Measurements from ENCODE around the gene MPZL2.
"Not testable (repeated sequence)": the region's sequence is repeated elsewhere in the genome, so short reads cannot be mapped to it uniquely, and the experiment has no call there.

MPZL2 gene

DNA sequence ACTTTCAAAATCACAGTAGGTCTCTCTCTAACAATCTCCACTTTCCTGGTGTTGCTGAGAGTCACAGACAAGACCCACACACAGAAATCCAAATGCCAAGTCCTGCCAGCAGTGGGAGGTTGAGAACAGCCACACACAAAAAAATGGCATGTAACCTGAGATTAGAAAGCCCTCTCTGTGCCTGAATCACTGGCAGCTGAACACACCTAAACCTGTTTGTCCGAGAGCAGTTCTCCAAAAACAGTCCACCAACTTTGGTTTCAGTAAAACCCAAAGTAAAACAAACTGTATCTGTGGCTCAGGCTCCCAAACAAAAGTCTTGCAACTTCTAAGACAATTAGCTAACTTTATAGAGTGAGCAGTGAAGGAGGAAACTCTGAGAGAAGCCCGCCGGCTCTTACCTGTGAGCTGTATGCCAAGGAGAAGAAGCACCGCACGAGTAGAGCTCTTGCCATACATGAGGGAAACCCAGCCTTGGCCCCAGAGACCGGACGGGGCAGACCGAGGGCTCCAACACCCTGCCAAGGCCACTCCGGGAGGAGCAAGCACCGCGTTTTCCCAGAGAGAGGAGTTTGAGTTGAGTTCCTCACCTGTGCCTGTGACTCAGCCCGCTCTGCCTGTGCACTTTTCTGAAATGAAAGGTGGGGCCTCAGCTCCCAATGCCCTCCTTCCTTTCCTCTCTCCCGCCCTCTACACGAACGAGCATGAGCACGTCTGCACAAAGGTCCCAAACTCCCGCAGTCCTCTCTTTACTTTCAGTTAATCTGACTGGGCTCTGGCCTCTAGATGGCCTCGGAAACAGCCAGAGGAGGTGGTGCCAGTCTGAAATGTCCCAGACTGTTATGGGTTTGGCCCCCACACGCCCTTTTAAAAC, at the start of gene MPZL2:
Gene MPZL2 (minus strand): TSS at position 603 of the 874 bp plus-strand sequence. CDS start 144 bp downstream, at position 459.
- peak in 1 of 2 donors; percentile 19 for DNase-seq (ENCODE audit: low read depth in 2 of 2)

DNA sequence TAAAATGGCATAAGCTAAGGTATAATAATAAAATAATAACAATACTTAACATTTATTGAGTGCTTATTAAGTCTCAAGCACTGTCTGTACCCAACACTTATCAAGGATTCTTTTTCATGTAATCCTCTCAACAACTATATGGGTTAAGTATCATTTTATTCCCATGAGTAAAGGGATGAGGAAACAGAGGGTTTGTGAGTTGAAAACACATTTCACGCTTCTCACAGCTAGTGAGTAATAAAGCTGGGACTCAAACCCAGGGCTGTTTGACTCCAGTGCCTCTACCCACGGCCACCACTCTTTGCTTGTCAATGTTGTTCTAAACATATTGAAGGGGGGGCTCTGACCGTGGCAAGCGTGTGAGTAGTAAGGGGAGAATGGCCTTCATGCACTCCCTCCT, 49.1 kb upstream of the MPZL2 start:
- DNase-seq (ENCODE audit: low read depth in 2 of 2): no peak

DNA sequence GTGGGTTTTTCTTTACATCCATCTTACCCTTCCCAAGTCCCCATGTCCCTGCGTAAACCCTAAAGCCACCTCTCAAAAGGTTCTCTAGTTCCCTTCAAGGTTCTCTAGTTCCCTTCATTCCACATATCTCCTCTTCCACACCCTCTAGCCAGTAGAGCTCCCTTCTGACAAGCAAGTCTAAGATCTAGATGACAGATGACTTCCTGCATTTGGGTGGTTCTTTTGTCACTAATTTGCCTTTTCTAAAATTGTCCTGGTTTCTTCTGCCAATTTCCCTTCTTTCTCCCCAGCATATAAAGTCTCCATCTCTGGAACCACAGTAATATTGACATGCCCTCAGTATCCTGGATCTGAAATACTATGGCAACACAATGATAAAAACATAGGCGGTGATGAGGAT, 48.2 kb upstream of the MPZL2 start:
- DNase-seq (ENCODE audit: low read depth in 2 of 2): no peak

DNA sequence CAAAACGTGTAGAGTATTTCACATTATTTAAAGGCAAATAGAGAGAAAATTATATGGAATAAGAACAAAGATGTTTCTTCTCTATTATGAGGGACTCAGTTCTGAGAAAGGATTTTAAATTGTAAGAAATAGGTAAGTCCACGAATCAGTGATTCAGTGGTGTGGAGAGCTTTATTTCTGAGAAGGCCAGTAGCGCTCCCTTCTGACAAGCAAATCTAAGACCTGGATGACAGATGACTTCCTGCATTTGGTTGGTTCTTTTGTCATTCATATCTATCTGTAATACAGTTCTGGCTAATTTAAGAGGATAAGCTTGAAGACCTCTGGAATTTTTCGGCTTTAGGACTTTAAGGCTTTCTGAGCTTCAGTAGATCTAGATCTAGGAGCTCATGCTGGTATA, 47.4 kb upstream of the MPZL2 start:
- no peak for DNase-seq (ENCODE audit: low read depth in 2 of 2)

DNA sequence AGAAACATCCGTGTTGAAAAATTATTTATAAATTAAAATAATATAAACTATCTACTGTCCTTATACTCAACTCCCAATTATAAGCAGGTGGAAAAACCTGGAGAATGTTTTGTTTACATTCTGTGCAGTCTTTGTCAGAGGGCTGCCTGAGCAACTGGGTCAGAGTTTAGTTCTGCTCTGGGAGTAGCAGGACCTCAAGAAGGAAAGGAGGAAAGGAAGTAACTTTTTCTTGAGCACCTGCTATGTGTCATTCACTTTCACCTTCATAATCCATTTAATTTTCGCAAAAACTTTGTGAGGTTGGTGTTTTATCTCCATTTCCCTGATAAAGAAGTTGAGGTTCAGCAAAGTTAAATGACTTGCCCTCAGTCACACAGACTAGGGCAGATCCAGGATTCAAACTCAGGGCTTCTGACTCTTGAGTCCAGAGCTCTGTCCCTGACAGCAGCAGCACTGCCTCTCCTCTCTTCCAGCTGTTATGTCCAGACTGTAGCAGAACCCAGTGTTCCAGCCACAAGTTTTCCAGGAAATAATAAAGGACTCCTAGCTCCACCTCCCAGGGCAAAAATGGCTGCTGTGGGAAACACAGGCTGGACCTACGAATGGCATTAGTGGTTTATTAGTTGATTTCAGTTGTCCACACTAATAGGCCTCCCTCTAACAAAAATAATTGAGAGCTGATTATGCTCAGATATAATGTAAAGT, 46.8 kb upstream of the MPZL2 start:
- DNase-seq (ENCODE audit: low read depth in 2 of 2): no peak

DNA sequence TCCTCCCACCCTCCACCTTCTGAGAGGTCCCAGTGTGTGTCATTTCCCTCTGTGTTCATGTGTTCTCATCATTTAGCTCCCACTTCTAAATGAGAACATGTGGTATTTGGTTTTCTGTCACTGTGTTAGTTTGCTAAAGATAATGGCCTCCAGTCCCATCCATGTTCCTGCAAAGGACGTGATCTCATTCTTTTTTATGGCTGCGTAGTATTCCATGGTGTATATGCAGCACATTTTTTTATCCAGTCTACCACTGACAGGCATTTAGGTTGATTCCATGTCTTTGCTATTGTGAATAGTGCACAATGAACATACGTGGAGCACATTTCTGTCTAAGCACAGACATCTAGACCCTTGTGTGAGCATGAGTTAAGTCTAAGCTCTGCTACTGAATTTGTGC, 46.2 kb upstream of the MPZL2 start:
- no peak for DNase-seq (ENCODE audit: low read depth in 2 of 2)

DNA sequence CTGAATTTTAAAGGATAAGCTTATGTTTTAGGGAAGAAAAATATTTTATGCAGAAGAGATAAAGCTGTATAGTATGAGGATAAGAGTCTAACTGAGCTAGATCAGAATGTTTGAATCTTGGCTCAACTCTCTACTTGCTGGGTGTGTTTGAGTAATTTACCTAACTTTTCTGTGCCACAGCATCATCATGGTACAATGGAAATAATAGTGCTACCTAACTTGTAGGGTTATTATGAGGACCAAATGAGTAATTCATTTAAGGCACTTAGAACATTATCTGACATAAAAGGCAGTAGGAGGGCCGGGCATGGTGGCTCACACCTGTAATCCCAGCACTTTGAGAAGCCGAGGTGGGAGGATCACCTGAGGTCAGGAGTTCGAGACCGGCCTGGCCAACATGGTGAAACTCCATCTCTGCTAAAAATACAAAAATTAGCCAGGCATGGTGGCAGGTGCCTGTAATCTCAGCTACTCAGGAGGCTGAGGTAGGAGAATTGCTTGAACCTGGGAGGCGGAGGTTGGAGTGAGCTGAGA, 45.0 kb upstream of the MPZL2 start:
- DNase-seq (ENCODE audit: low read depth in 2 of 2): not testable (repeated sequence)

DNA sequence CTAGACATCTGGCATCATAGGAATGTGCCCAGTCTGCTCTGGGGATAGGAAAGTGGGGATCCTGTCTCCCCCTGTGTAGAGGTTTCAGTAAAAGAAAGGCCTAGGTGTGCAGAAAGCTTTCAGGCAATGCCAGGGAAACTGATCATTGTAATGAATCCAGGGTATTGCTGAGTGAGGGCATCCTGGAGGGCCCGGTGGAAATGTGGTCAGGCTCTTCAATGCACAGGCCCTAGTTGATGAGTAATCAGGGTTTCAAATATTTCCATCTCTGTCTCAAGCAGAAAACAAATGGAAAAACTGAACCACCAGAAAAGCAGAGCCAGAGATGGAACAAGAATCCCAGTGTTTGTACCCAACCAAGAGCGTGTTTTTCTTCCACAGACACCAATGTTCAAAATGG, 42.5 kb upstream of the MPZL2 start:
- DNase-seq (ENCODE audit: low read depth in 2 of 2): peak in 1 of 2 donors; percentile 34

DNA sequence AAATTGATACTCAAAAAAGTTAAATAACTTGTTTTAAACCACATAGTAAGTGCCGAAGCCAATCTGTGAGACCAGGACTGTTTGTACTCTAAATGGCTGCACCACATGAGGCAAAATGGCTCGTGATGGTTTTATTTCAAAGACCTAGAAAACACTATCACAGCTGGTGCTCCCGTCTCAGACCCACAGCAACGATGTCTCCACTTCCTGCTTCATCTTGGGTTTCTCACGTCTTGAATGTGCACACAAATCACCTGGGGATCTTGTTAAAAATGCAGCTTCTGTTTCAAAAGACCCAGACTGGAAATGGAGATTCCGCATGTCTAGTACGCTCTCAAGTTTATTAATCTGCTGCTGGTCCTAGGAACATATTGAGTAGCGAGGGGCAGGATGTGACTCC, 41.6 kb upstream of the MPZL2 start:
- DNase-seq (ENCODE audit: low read depth in 2 of 2): no peak

DNA sequence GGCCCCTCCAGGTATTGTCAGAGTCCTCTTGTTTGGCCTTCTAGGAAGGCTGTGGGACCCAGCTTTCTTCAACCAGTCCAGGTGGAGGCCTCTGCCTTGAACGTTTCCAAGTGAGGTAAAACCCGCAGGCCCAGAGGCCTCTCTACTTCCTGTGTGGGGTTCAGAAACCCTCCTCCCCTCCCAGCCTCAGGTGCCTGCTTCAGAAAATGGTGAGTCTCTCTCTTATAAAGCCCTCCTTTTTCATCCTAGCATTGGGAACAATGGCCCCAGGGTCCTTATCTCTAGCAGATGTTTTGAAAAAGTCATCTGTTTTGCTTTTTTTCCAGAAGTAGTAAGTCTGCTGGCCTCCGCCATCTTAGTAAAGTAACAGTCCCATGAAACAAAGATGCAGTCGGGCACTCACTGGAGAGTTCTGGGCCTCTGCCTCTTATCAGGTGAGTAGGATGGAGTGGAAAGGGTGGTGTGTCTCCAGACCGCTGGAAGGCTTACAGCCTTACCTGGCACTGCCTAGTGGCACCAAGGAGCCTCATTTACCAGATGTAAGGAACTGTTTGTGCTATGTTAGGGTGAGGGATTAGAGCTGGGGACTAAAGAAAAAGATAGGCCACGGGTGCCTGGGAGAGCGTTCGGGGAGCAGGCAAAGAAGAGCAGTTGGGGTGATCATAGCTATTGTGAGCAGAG, 40.6 kb upstream of the MPZL2 start, which contains the start of gene CD3E:
Gene CD3E (plus strand): TSS at position 163 of the 681 bp plus-strand sequence. CDS start 223 bp downstream, at position 386.
- peak; percentile 37 to 41 for DNase-seq (ENCODE audit: low read depth in 2 of 2)

DNA sequence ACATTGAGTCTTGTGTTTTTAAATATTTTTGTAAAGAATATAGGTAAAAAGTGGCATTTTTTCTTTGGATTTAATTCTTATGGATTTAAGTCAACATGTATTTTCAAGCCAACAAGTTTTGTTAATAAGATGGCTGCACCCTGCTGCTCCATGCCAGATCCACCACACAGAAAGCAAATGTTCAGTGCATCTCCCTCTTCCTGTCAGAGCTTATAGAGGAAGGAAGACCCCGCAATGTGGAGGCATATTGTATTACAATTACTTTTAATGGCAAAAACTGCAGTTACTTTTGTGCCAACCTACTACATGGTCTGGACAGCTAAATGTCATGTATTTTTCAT, 40.1 kb upstream of the MPZL2 start:
- DNase-seq (ENCODE audit: low read depth in 2 of 2): no peak

DNA sequence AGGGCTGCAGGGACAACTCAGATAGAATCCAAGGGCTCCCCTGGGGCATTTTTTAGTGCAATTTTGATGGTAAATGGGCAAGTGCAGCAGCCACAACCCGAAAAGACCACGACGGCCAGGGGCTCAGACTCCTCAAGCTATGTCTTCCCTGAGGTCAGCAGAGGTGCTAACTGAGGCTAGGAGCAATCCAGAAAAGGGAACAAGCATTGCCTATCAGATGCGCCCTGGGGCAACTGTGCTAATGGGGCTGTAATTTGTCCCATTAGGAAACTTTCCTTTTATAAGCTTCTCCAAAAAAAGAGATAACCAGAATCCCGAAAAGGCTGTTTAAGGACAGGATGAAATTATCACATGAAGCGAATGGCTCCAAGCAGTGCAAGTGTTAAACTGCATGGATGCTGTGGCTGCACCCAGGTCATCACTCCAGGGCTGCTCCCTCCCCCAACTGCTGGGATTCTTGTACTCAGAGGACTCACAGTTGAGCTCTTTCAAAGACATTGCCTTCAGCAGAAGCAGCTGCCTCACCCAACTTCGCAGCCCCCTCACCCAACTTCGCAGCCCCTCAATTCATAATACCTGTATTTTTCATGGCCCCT, 37.6 kb upstream of the MPZL2 start:
- DNase-seq (ENCODE audit: low read depth in 2 of 2): no peak

DNA sequence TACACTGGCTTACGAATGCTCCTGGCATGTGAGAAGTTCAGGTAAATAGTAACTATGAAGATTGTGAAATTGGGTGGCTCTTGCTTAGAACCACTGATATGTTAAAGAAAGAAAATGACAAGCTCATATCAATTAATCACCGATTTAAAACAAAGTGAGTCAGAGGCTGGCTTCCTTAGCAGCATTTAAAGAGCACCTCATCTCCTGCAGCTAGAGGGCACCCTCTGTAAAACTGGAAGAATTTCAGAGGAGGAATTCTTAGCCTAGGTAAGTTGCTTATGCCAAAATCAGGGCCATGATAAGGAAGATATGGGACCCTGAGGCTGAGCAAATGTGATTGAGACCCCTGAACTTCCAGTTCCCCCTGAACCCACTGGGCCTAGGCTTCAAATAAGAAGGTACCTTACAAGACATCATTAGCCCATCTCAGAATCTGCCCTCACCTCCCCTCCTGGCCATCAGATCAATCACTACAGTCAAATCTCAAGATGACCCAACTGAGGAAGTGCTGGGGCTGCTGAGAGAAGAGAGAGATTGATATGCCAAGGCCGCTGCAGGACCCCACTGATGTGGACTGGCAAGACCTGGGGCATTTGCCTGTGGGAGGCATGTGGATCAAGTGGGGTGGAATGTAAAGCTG, 31.8 kb upstream of the MPZL2 start:
- peak in 1 of 2 donors; percentile 43 for DNase-seq (ENCODE audit: low read depth in 2 of 2)

DNA sequence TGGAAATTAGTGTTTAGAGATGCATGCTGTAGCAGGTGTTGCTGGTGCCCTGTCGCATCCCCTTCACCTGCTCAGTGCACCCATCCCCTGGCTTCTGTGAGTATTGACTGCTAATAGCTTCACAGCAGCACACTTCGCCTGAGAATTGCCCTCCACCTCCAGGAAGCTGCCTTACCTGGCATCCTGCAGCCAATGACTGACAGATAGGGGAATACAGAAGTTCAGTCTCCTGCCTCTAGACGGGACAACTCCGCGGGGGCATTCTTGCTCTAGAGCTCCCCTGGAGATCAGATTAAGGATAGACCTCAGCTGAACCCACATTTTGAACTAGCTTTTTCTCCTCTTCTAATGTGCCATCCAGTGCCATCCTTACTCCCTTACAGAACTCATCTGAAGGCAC, 31.1 kb upstream of the MPZL2 start:
- no peak for DNase-seq (ENCODE audit: low read depth in 2 of 2)

DNA sequence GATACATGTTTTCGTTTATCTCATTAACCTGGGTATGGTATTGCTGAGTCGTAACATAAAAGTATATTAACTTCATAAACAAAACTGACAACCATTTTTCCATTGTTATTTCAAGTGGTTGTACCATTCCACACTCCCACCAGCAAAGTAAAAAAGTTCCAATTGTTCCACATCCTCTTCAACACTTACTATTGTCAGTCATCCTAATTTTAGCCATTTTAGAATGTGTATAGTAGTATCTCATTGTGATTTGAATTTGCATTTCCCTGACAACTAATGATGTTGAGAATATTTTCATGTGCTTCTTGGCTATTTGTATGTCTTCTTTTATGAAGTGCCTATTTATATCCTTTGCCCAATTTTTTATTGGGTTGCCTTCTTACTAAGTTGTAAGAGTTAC, 30.0 kb upstream of the MPZL2 start:
- no peak for DNase-seq (ENCODE audit: low read depth in 2 of 2)

DNA sequence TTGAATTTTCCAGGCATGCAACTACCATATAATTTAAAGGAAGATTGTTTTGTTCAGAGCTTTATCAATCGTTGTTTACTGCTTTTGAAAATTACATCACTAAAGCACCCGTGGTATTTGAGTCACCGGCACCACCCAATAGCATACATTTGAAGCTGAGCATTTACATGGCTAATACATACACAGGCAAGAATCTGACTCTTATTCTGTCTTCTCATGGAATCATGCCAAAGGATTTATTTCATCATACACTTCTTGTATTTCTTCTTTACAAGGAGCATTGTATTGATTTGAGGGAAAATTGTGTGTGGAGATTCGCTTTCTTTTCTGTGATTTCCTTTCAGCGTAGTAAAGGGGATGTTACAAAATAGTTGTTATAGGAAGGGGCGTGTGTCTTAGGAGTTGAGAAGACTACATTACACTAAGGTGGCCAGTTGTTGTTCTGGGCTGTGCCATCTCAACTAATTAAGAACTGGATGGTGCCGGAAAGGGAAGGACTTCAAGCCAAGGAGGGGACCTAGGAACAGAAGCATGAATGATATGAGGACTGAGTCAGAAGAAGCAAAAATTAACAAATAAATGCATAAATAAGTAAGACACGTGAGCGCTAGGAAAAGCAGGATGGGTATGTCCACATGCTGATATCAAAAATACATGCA, 27.5 kb upstream of the MPZL2 start:
- DNase-seq (ENCODE audit: low read depth in 2 of 2): no peak

DNA sequence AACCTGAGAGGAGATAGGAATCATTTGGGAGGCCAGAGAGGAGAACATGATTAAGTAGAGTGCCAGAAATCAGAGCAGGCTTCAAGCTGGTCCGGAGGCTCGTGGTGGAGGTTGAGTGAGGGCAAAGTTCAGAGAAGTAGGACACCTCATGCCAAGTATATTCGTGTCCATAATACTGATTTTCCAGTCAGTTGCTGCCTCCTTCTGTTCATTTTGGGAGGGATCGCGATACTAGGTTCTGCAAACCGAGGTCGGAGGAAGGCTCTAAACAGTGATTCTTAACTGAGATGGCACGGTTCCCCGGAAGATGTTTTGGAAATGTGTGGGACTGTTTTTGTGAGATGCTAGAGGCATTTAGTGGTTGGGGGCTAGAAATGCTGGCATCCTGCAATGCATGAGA, 26.8 kb upstream of the MPZL2 start:
- DNase-seq (ENCODE audit: low read depth in 2 of 2): peak in 1 of 2 donors; percentile 37

DNA sequence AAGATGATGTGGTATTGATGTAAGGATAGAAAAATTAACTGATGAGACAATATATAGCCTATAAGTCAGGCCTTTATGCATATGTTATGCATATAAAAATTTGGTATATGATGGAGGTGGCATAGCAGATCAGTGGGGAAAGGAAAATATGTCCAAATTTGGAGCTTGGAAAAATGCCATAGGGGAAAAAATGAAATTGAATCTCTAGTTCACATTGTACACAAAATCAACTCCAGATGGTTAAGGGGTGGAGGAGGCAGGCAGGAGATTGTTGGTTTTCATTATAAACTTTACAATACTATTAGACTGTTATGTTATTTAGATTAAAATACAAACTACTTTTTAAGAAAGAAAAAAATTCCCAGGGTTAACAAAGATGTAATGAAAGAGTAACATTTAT, 25.3 kb upstream of the MPZL2 start:
- no peak for DNase-seq (ENCODE audit: low read depth in 2 of 2)

DNA sequence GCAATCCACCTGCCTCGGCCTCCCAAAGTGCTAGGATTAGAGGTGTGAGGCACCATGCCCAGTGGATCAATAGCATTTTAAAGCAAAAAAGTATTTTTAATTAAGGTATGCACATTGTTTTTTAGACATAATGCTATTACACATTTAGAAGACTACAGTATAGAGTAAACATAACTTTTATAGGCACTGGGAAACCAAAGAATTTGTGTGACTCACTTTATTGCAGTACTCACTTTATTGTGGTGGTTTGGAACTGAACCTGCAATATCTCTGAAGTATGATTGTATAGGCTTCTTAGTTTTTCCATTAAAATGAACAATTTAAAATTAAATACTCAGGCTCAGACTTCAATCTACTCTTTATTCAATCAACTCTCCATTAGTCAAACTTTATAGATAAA, 22.9 kb upstream of the MPZL2 start:
- no peak for DNase-seq (ENCODE audit: low read depth in 2 of 2)

DNA sequence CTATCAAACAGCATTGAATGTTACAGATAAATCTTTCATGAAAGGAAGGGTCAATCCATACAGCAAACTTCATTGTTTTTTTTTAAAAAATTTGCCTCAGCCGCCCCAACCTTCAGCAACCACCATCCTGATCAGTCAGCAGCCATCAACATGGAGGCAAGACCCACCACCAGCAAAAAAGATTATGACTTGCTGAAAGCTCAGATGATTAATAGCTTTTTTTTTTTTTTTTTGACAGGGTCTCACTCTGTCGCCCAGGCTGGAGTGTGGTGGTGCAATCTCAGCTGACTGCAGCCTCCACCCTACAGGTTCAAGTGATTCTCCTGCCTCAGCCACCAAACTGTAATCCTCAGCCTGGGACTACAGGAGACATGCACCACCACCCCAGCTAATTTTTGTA, 22.4 kb upstream of the MPZL2 start:
- DNase-seq (ENCODE audit: low read depth in 2 of 2): no peak

All from stimulated activated CD4-positive, alpha-beta T cell treated with anti-CD3 and anti-CD28 coated beads, Interleukin-1b, Interleukin-23, amount 100 ng/mL, for 4 hours (primary cell).